Neural cell (in vitro differentiated cells): Measurements from ENCODE around the gene STXBP5. TPM values are rescaled to one million over a fixed set of nuclear protein-coding genes. Genes with fewer than 3 reads are reported as not detected.

Source experiments
- H2AFZ ChIP-seq: fragments of 200-600, 300-800 bp; sonication (generic), shearing (Covaris generic); 2 replicates; pipeline ENCODE4 v1.6.0; 2014; ENCODE audit warnings: low read depth, mild to moderate bottlenecking, antibody characterized with exemption, low read length, moderate library complexity
- H3F3A ChIP-seq: fragments of 200-600 bp; shearing (Covaris generic); 2 replicates; pipeline ENCODE4 v1.6.1; 2016; ENCODE audit warnings: mild to moderate bottlenecking, moderate library complexity, mixed read lengths, antibody characterized with exemption, low read length; ENCODE audit not compliant: insufficient read depth, poor library complexity, severe bottlenecking
- H3K27ac ChIP-seq: fragments of 200-600, 300-800 bp; sonication (generic), shearing (Covaris generic); 2 replicates; pipeline ENCODE4 v1.5.1; 2014; ENCODE audit warnings: mild to moderate bottlenecking, low read length, moderate library complexity
- H3K27me3 ChIP-seq: fragments of 300-800, 200-600 bp; sonication (generic), shearing (Covaris generic); 2 replicates; pipeline ENCODE4 v1.6.0; 2014; ENCODE audit warnings: mild to moderate bottlenecking, low read depth, low read length, moderate library complexity; ENCODE audit not compliant: insufficient read depth
- H3K36me3 ChIP-seq: fragments of 300-800, 200-600 bp; sonication (generic), shearing (Covaris generic); 2 replicates; pipeline ENCODE4 v1.5.1; 2014; ENCODE audit warnings: mild to moderate bottlenecking, antibody characterized with exemption, low read length, moderate library complexity; ENCODE audit not compliant: insufficient read depth
- H3K4me2 ChIP-seq: fragments of 300-800, 200-600 bp; sonication (generic), shearing (Covaris generic); 2 replicates; pipeline ENCODE4 v1.6.0; 2014; ENCODE audit warnings: mild to moderate bottlenecking, low read length
- H3K4me3 ChIP-seq: fragments of 300-800, 200-600 bp; sonication (generic), shearing (Covaris generic); 2 replicates; pipeline ENCODE4 v1.5.1; 2014; ENCODE audit warnings: mild to moderate bottlenecking, low read length, moderate library complexity
- H3K79me2 ChIP-seq: fragments of 200-600 bp; shearing (Covaris generic); replicated peaks from 2 replicates; pipeline ENCODE4 v1.6.0; 2014; ENCODE audit warnings: mild to moderate bottlenecking, low read length, moderate library complexity; ENCODE audit not compliant: insufficient read depth
- H3K9ac ChIP-seq: fragments of 300-800, 200-600 bp; sonication (generic), shearing (Covaris generic); 2 replicates; pipeline ENCODE4 v1.6.1; 2016; ENCODE audit warnings: mild to moderate bottlenecking, low read length, mixed read lengths
- H3K9me2 ChIP-seq: fragments of 200-600 bp; shearing (Covaris generic); 2 replicates; pipeline ENCODE4 v1.6.1; 2016; ENCODE audit warnings: mild to moderate bottlenecking, low read length, mixed read lengths; ENCODE audit not compliant: insufficient read depth
- H3K9me3 ChIP-seq: fragments of 200-600, 300-800 bp; sonication (generic), shearing (Covaris generic); 2 replicates; pipeline ENCODE4 v1.6.1; 2016; ENCODE audit warnings: mild to moderate bottlenecking, mixed run types, low read length, moderate library complexity, mixed read lengths
- H4K20me1 ChIP-seq: fragments of 200-600 bp; shearing (Covaris generic); 2 replicates; pipeline ENCODE4 v1.6.1; 2016; ENCODE audit warnings: mild to moderate bottlenecking, mixed run types; ENCODE audit not compliant: insufficient read depth
- CTCF ChIP-seq: fragments of 450-650 bp; IDR thresholded peaks from 2 replicates; pipeline ENCODE4 v1.5.1; 2014; ENCODE audit warnings: antibody characterized with exemption, mild to moderate bottlenecking, moderate library complexity; ENCODE audit not compliant: poor library complexity, severe bottlenecking
- EP300 ChIP-seq: fragments of 450-650 bp; conservative IDR thresholded peaks from 2 replicates; pipeline ENCODE4 v1.6.1; 2014; ENCODE audit warnings: antibody characterized with exemption, mild to moderate bottlenecking, moderate library complexity; ENCODE audit not compliant: poor library complexity, severe bottlenecking
- EZH2 ChIP-seq: fragments of 200-600, 300-800 bp; shearing (Covaris generic), sonication (generic); IDR thresholded peaks from 2 replicates; pipeline ENCODE4 v1.6.1; 2014; ENCODE audit warnings: antibody characterized with exemption, low read length, borderline replicate concordance, mild to moderate bottlenecking; ENCODE audit not compliant: insufficient read depth, poor library complexity, severe bottlenecking
- MXI1 ChIP-seq: fragments of 450-650 bp; conservative IDR thresholded peaks from 2 replicates; pipeline ENCODE4 v1.6.1; 2014; ENCODE audit warnings: antibody characterized with exemption, mild to moderate bottlenecking; ENCODE audit not compliant: poor library complexity, severe bottlenecking
- POLR2AphosphoS5 ChIP-seq: IDR thresholded peaks from 2 replicates; pipeline ENCODE4 v1.6.1; 2012
- RAD21 ChIP-seq: fragments of 450-650 bp; conservative IDR thresholded peaks from 2 replicates; pipeline ENCODE4 v1.6.1; 2014; ENCODE audit warnings: antibody characterized with exemption, mild to moderate bottlenecking, moderate library complexity
- SMC3 ChIP-seq: fragments of 450-650 bp; conservative IDR thresholded peaks from 2 replicates; pipeline ENCODE4 v1.6.1; 2014; ENCODE audit warnings: antibody characterized with exemption, mild to moderate bottlenecking, moderate library complexity; ENCODE audit not compliant: poor library complexity
- TAF1 ChIP-seq: IDR thresholded peaks from 2 replicates; pipeline ENCODE4 v1.6.1; 2012; ENCODE audit warnings: low read depth
- polyA minus RNA-seq: library from RNA; depleted of rRNA, polyadenylated mRNA; stranded (reverse); fragments of >200 nt; gene quantifications from 2 replicates; pipeline ENCODE4 v1.2.3, GENCODE V29; 2014
- polyA plus RNA-seq: library from polyadenylated mRNA; depleted of rRNA; stranded (reverse); fragments of >200 nt; gene quantifications from 2 replicates; pipeline ENCODE4 v1.2.3, GENCODE V29; 2014
- TF ChIP-seq, protein P1 (sequence below): IDR thresholded peaks from 2 replicates; pipeline ENCODE4 v1.6.1; 2012; ENCODE audit warnings: borderline replicate concordance

Gene STXBP5
- polyA plus RNA-seq: 44.8 and 56.4 TPM in 2 replicates
- polyA minus RNA-seq: 97.9 and 110 TPM in 2 replicates

DNA sequence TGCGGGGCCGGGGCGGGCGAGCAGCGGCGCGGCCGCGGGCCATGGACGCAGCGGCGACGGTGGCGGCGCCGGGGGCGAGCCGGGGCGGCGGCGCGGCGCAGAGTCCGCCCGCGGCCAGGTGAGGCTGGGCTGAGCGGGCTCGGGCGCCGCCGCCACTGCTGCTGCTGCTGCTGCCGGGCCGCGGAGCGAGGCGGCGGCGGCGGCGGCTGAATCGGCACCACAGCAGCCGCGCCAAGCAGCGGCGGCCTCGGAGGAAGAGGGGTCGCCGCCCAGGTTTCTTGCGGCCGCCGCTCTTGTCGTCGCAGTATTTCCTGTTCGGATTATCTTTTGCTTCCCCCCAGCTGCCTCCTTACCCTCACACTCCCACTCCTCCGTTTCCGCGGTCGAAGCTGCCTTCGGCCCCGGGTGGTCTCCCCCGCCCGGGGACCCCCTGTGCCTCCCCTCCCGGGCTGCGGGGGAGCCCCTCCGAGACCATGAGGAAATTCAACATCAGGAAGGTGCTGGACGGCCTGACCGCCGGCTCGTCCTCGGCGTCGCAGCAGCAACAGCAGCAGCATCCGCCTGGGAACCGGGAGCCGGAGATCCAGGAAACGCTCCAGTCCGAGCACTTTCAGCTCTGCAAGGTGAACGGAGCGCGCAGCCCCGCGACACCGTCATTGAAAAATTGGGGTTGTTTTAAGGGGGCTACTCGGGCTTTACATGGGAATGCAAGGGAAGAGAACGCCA, at the start of gene STXBP5:
Gene STXBP5 (plus strand): TSS at position 358 of the 726 bp plus-strand sequence. CDS start 116 bp downstream, at position 474.
- Histone ChIP-seq H3K9me2 (no peaks in the 10 kb centered on the region), H3K27ac (peak within 1 kb of the TSS; percentile 96), H2AFZ (peak within 1 kb of the TSS; percentile 80), H3K27me3 (no peaks in the 10 kb centered on the region), H3K9ac (peak within 1 kb of the TSS; percentile 92), H3K4me3 (peak within 1 kb of the TSS; percentile 85), H3K36me3 (no peaks in the 10 kb centered on the region), H3F3A (no peaks in the 10 kb centered on the region), H3K79me2 (peaks cover 50% of the 10 kb centered on the region), H3K4me2 (peak within 1 kb of the TSS; percentile 98), H3K9me3 (no peaks in the 10 kb centered on the region), H4K20me1 (peaks cover 3% of the 10 kb centered on the region)
- TF ChIP-seq RAD21 (peak; percentile 34), CTCF (no peak), SMC3 (peak; percentile 48), EP300 (no peak), TAF1 (no peak), EZH2 (no peak), POLR2AphosphoS5 (peak; percentile 8), MXI1 (no peak)
- TF ChIP-seq, protein P1, sequence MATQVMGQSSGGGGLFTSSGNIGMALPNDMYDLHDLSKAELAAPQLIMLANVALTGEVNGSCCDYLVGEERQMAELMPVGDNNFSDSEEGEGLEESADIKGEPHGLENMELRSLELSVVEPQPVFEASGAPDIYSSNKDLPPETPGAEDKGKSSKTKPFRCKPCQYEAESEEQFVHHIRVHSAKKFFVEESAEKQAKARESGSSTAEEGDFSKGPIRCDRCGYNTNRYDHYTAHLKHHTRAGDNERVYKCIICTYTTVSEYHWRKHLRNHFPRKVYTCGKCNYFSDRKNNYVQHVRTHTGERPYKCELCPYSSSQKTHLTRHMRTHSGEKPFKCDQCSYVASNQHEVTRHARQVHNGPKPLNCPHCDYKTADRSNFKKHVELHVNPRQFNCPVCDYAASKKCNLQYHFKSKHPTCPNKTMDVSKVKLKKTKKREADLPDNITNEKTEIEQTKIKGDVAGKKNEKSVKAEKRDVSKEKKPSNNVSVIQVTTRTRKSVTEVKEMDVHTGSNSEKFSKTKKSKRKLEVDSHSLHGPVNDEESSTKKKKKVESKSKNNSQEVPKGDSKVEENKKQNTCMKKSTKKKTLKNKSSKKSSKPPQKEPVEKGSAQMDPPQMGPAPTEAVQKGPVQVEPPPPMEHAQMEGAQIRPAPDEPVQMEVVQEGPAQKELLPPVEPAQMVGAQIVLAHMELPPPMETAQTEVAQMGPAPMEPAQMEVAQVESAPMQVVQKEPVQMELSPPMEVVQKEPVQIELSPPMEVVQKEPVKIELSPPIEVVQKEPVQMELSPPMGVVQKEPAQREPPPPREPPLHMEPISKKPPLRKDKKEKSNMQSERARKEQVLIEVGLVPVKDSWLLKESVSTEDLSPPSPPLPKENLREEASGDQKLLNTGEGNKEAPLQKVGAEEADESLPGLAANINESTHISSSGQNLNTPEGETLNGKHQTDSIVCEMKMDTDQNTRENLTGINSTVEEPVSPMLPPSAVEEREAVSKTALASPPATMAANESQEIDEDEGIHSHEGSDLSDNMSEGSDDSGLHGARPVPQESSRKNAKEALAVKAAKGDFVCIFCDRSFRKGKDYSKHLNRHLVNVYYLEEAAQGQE: peak; percentile 51

GRCh38 chr6:147154454-147154853, 49.8 kb upstream of the STXBP5 start:
- H3K4me2 ChIP-seq: no peak overlapping the region

More at GRCh38 chr6:147154454-147154853, 49.8 kb upstream of the STXBP5 start:
- Histone ChIP-seq H3F3A (no peaks in the 10 kb centered on the region), H3K27ac (no peak overlapping the region), H4K20me1 (no peaks in the 10 kb centered on the region), H3K9me3 (no peaks in the 10 kb centered on the region), H2AFZ (no peak overlapping the region), H3K36me3 (no peaks in the 10 kb centered on the region), H3K79me2 (no peaks in the 10 kb centered on the region), H3K9ac (no peak overlapping the region), H3K27me3 (no peaks in the 10 kb centered on the region), H3K4me3 (no peak overlapping the region), H3K9me2 (no peaks in the 10 kb centered on the region)
- TF ChIP-seq CTCF: no peak
- no peak for TF ChIP-seq RAD21
- TF ChIP-seq, protein P1: no peak
- no peak for TF ChIP-seq SMC3
- no peak for TF ChIP-seq MXI1
- no peak for TF ChIP-seq EZH2
- TF ChIP-seq TAF1: no peak
- TF ChIP-seq POLR2AphosphoS5: no peak
- TF ChIP-seq EP300: no peak
